ENCODE results near the gene AFF1.

DNA sequence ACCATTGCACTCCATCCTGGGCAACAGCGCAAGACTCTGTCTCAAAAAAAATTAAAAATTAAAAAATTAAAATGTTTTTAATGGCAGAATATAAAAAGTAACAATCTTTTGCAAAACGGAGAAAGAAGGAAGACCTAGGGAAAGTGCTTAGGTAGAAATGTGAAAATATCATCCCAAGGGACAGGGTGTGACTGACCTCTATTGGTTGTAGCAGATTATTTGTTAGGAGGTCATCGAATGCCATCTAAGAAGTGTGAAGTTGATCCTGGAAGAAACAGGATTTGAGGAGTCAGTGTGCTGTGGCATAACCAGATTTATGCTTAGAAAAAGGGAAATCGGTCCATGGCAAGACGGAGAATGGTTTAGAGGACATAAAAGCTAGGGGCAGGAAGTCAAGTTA, 24.4 kb upstream of the AFF1 start:
- TF ChIP-seq, protein P1, sequence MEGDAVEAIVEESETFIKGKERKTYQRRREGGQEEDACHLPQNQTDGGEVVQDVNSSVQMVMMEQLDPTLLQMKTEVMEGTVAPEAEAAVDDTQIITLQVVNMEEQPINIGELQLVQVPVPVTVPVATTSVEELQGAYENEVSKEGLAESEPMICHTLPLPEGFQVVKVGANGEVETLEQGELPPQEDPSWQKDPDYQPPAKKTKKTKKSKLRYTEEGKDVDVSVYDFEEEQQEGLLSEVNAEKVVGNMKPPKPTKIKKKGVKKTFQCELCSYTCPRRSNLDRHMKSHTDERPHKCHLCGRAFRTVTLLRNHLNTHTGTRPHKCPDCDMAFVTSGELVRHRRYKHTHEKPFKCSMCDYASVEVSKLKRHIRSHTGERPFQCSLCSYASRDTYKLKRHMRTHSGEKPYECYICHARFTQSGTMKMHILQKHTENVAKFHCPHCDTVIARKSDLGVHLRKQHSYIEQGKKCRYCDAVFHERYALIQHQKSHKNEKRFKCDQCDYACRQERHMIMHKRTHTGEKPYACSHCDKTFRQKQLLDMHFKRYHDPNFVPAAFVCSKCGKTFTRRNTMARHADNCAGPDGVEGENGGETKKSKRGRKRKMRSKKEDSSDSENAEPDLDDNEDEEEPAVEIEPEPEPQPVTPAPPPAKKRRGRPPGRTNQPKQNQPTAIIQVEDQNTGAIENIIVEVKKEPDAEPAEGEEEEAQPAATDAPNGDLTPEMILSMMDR (IDR thresholded peaks at IDR 0.05; ENCODE audit: poor library complexity), result no peak
- no peak for TF ChIP-seq EZH2phosphoT487 (IDR thresholded peaks at IDR 0.05; ENCODE audit: low read depth, severe bottlenecking, unreplicated experiment)
